ENCODE data around the gene VPS33B.
A peak's percentile ranks its signal among the peaks of the same experiment; 100 is the strongest.

VPS33B gene

GRCh38 chr15:90972133-90972532 lies 50.3 kb downstream of the VPS33B start:
- DNase-seq = no peak

GRCh38 chr15:90970274-90970673 lies 52.1 kb downstream of the VPS33B start:
- no peak for DNase-seq

- DNase-seq = no peak
Measured at GRCh38 chr15:90968434-90968833, 54.0 kb downstream of the VPS33B start.

- no peak for DNase-seq
Measured at GRCh38 chr15:90967206-90967605, 55.2 kb downstream of the VPS33B start.

GRCh38 chr15:90966262-90966661 lies 56.1 kb downstream of the VPS33B start:
- no peak for DNase-seq

GRCh38 chr15:90962021-90962420 lies 60.4 kb downstream of the VPS33B start:
- DNase-seq = no peak

- DNase-seq = no peak
Measured at GRCh38 chr15:90960298-90961091, 61.9 kb downstream of the VPS33B start.

GRCh38 chr15:90959894-90960293 lies 62.5 kb downstream of the VPS33B start:
- no peak for DNase-seq

GRCh38 chr15:90959028-90959595 lies 63.3 kb downstream of the VPS33B start:
- DNase-seq = no peak

- no peak for DNase-seq
Measured at GRCh38 chr15:90957791-90958190, 64.6 kb downstream of the VPS33B start.

- no peak for DNase-seq
Measured at GRCh38 chr15:90957031-90957790, 65.2 kb downstream of the VPS33B start.

- DNase-seq = peak; percentile 86
Measured at GRCh38 chr15:90956274-90957030, 65.9 kb downstream of the VPS33B start.

- DNase-seq = no peak
Measured at GRCh38 chr15:90955624-90956273, 66.6 kb downstream of the VPS33B start.

- DNase-seq = peak; percentile 92
Measured at GRCh38 chr15:90954712-90955623, 67.4 kb downstream of the VPS33B start, which contains the start of gene RCCD1. Gene RCCD1 (plus strand): TSS chr15:90954884. CDS start chr15:90956735, 1,851 bp downstream.

GRCh38 chr15:90953947-90954711 lies 68.3 kb downstream of the VPS33B start:
- no peak for DNase-seq

- DNase-seq = no peak
Measured at GRCh38 chr15:90952901-90953677, 69.3 kb downstream of the VPS33B start.

GRCh38 chr15:90950676-90951075 lies 71.7 kb downstream of the VPS33B start:
- no peak for DNase-seq

- DNase-seq = no peak
Measured at GRCh38 chr15:90949979-90950675, 72.3 kb downstream of the VPS33B start.

All from activated CD8-positive, alpha-beta memory T cell treated with anti-CD3 and anti-CD28 coated beads for 24 hours (primary cell).